ENCODE measurements around the gene SLC7A14.

GRCh38 chr3:170507063-170507462 lies 78.8 kb downstream of the SLC7A14 start:
- TF ChIP-seq EZH2 (IDR thresholded peaks at IDR 0.05) (no peak), CTCF (IDR thresholded peaks at IDR 0.05) (no peak), EZH2phosphoT487 (IDR thresholded peaks at IDR 0.05) (no peak)

Measured in neural progenitor cell (in vitro differentiated cells).